Heart left ventricle (tissue), 16 donors: ENCODE results near the gene RLN3. TPM values are rescaled to one million over a fixed set of nuclear protein-coding genes. Genes with fewer than 3 reads are reported as not detected.

Experiments
- ATAC-seq, 4 donors: fragments of 200-7000 bp; cut with Tn5 transposase; one replicate each; pipeline ENCODE4 v1.9.1; 2020 to 2022; ENCODE audit warnings: moderate library complexity in 4 of 4, mild to moderate bottlenecking in 3 of 4, moderate number of reproducible peaks in 1 of 4
- DNase-seq, 5 donors: peaks; one replicate each; pipeline ENCODE4 v3.0.0-alpha.2; 2020
- H3K27ac ChIP-seq, 12 donors: fragments of 200-600 bp; sonication (generic) in 4 of 12; one replicate each; pipeline versions ENCODE4 v1.5.0 to v1.8.0; 2016 to 2022; ENCODE audit warnings: mild to moderate bottlenecking in 2 of 12
- H3K27me3 ChIP-seq, 9 donors: fragments of 200-600 bp; sonication (generic) in 2 of 9; one replicate each; pipeline versions ENCODE4 v1.5.1 to v1.8.0; 2016 to 2022; ENCODE audit warnings: mild to moderate bottlenecking in 3 of 9
- H3K36me3 ChIP-seq, 9 donors: fragments of 200-600 bp; sonication (generic) in 2 of 9; one replicate each; pipeline versions ENCODE4 v1.5.0 to v1.8.0; 2018 to 2022; ENCODE audit warnings: mild to moderate bottlenecking in 2 of 9
- H3K4me1 ChIP-seq, 12 donors: fragments of 200-600 bp; sonication (generic) in 4 of 12; one replicate each; pipeline versions ENCODE4 v1.5.0 to v1.8.0; 2016 to 2022; ENCODE audit warnings: mild to moderate bottlenecking in 3 of 12
- H3K4me3 ChIP-seq, 12 donors: fragments of 200-600 bp; sonication (generic) in 4 of 12; one replicate each; pipeline versions ENCODE4 v1.5.0 to v1.8.0; 2017 to 2022; ENCODE audit warnings: mild to moderate bottlenecking in 9 of 12, moderate library complexity in 4 of 12
- H3K9me3 ChIP-seq, 12 donors: fragments of 200-600 bp; sonication (generic) in 4 of 12; one replicate each; pipeline versions ENCODE4 v1.5.0 to v1.8.0; 2016 to 2022; ENCODE audit warnings: mild to moderate bottlenecking in 1 of 12
- POLR2A ChIP-seq, 2 donors: fragments of 450-650 bp; IDR thresholded peaks; one replicate each; pipeline ENCODE4 v1.6.1; 2017; ENCODE audit warnings: antibody characterized with exemption in 2 of 2, mild to moderate bottlenecking in 2 of 2, moderate library complexity in 2 of 2
- WGBS, 4 donors: extraction: QIAGEN DNeasy Blood & Tissue Kit in 2 of 4; methylation state at CpG; one replicate each; pipeline versions ENCODE4 v1.1.5 to v1.1.7; 2013 to 2018; 5-methylcytosine and 5-hydroxymethylcytosine counted together
- intact Hi-C, 10 donors: fragments of 100-400 bp; cut with DNase I; formaldehyde crosslinking; loops; one replicate each; pipeline versions ENCODE4 v1.11.1 to v1.14.2; 2022
- polyA plus RNA-seq, 2 donors: library from polyadenylated mRNA; stranded (reverse); fragments of 200-250 nt; gene quantifications; one replicate each; pipeline ENCODE4 v1.2.3, GENCODE V29; 2013
- total RNA-seq, 9 donors: library from RNA; depleted of rRNA in 2 of 9; stranded (reverse); fragments of >200 nt in 2 of 9; fragmentation: NEBNext Ultra II Directional in 3 of 9; extraction: Animal tissue kit (Norgen Biotek cat#: 25700) in 3 of 9; gene quantifications; one replicate each; pipeline versions ENCODE4 v1.1.0 to v1.2.4, GENCODE V29; 2016 to 2023
- TF ChIP-seq, protein P1 (sequence below), 12 donors: fragments of 200-600 bp; sonication (generic) in 4 of 12; IDR thresholded peaks; one replicate each; pipeline versions ENCODE4 v1.5.0 to v1.8.0; 2018 to 2022; ENCODE audit warnings: antibody characterized with exemption in 12 of 12, mild to moderate bottlenecking in 5 of 12
- donor health status: ischemic (EF 13 %, LVEDD 7.1; RV severe dilation, severe dysfunction).
- donor health status: healthy with polysubstance abuse.
- donor health status: DM: no; HTN: yes; CAD: no.
- donor health status: DM: no; HTN: no; CAD: no.
- donor health status: ischemic (EF 25% LVEDD 6.9; RV normal size, moderate dysfunction).
- donor health status: ischemic (EF 25% LVEDD 5.7; RV mildly dilated, moderate dysfunction).
- donor health status: healthy.
- donor health status: DM: yes; HTN: yes; CAD: no.
- donor health status: ischemic (EF 35%, LVEDD 5.7; RV mildly dilated, moderate dysfunction).
- donor health status: nonischemic (EF 11% LVEDD 7.7; RV severe dilation, severe dysfunction).
- donor health status: DM: yes; HTN: yes; CAD: no.
- donor health status: PGD.
- donor health status: ischemic (EF 29% LVEDD 5.4; RV normal size, mild dysfunction).
- donor health status: nonischemic (EF 23%, LVEDD 6.1; RV moderate dilation, normal function).

Gene RLN3
- total and polyA plus RNA-seq, 11 donors = not detected

DNA sequence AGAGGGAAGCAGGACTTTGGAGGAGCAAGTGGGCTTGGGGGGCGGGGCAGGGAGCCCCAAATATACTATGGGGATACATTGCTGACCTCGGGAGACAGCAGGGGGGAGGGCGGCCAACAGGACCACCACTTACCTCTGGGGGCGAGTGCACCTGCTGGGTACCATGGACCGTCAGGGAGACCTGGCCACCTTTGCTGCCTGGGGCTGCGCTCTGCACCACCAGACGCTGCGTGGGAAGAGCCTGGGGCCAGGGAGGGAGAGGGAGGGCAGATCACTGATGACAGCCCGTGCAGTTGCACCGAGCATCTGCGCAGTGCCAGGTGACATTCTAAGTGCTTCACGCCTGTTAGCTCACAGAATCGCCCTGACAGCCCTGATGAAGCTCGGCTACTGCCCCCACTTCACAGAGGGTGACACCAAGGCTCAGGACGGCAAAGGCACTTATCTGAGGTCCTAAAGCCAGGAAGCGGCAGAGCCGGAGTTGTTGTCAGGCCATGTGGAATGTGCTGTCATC is 45.9 kb upstream of the RLN3 start:
- 92 to 96% (median 94%) methylated on average over 16 to 17 of the region's 17 CpGs for WGBS, 4 donors
- Histone ChIP-seq H3K27me3 (no peaks in the 10 kb centered on the region), H3K36me3 (peaks cover 0 to 18% (median 7%) of the 10 kb centered on the region in 9 donors), H3K27ac (no peak overlapping the region), H3K4me3 (no peak overlapping the region), H3K4me1 (peaks cover 2 to 48% (median 28%) of the 10 kb centered on the region in 12 donors), H3K9me3 (no peaks in the 10 kb centered on the region)
- ATAC-seq (no peak), DNase-seq (no peak)
- no peak for TF ChIP-seq POLR2A (IDR thresholded peaks at IDR 0.05)
- TF ChIP-seq, protein P1, sequence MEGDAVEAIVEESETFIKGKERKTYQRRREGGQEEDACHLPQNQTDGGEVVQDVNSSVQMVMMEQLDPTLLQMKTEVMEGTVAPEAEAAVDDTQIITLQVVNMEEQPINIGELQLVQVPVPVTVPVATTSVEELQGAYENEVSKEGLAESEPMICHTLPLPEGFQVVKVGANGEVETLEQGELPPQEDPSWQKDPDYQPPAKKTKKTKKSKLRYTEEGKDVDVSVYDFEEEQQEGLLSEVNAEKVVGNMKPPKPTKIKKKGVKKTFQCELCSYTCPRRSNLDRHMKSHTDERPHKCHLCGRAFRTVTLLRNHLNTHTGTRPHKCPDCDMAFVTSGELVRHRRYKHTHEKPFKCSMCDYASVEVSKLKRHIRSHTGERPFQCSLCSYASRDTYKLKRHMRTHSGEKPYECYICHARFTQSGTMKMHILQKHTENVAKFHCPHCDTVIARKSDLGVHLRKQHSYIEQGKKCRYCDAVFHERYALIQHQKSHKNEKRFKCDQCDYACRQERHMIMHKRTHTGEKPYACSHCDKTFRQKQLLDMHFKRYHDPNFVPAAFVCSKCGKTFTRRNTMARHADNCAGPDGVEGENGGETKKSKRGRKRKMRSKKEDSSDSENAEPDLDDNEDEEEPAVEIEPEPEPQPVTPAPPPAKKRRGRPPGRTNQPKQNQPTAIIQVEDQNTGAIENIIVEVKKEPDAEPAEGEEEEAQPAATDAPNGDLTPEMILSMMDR (IDR thresholded peaks at IDR 0.05) = no peak
- intact Hi-C loops = no loop called here

DNA sequence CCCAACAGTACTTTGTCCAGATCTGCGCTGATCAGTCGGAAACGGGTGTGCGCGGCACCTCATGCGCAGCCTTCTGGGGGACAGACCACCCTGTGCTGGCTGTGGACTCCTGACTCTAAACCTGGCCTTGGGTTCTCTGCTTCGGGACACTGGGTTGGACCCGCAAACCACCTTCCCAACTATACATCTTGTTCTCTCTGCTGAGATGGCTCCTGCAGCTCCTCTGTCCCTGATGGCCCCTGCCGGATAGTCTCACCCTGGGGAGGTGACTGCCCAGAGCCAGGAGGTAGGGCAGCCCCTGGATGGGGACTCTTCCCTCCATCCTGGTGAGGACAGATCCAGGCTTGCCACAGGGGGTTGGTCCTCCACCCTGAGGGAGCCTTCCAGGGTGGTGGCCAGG is 45.2 kb upstream of the RLN3 start:
- intact Hi-C loops = no loop called here
- H3K4me1 ChIP-seq = peaks cover 2 to 55% (median 35%) of the 10 kb centered on the region in 12 donors
- no peaks in the 10 kb centered on the region for H3K9me3 ChIP-seq
- ATAC-seq (no peak), DNase-seq (no peak)
- peaks cover 0 to 18% (median 7%) of the 10 kb centered on the region in 9 donors for H3K36me3 ChIP-seq
- H3K4me3 ChIP-seq = no peak overlapping the region
- TF ChIP-seq, protein P1 (IDR thresholded peaks at IDR 0.05) = no peak
- no peak for TF ChIP-seq POLR2A (IDR thresholded peaks at IDR 0.05)
- H3K27ac ChIP-seq = no peak overlapping the region
- no peaks in the 10 kb centered on the region for H3K27me3 ChIP-seq
- 88 to 99% (median 98%) methylated on average over 7 to 9 of the region's 9 CpGs for WGBS, 4 donors

DNA sequence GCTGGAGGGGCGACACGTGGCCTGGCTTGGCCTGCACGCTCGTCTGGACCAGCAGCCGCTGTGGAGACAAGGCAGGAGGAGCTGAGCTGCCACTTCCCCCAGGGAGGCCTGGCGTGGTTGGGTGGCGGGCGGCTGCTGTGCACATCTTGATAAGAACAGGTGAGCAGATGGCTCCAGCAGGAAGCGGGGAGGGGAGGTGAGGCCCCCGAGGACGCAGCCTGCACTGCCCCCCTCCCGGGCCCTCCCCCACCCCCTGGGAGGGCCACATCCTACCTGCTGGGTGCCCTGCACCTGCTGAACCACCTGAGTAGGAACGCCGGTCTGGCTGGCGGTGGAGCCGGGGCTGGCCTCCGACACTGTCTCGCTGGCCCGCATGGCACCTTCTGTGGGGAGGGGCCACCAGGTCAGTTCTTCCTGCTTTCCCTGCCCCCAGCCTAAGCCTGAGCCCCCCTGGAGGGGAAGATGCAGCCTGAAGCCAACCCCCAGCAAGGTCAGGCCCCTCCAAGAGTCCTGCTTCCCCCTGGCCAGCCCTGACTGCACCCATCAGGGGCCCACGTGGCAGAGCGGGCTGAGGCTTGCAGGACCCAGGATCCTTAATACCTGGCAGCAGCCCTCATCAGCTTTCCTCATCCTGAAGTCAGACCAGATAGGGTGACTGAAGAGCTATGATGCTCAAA is 44.6 kb upstream of the RLN3 start:
- H3K4me3 ChIP-seq = no peak overlapping the region
- no peaks in the 10 kb centered on the region for H3K27me3 ChIP-seq
- H3K36me3 ChIP-seq = peaks cover 0 to 18% (median 7%) of the 10 kb centered on the region in 9 donors
- peaks cover 2 to 57% (median 32%) of the 10 kb centered on the region in 12 donors for H3K4me1 ChIP-seq
- no peaks in the 10 kb centered on the region for H3K9me3 ChIP-seq
- intact Hi-C loops = no loop called here
- 90 to 97% (median 91%) methylated on average over 11 to 21 of the region's 21 CpGs for WGBS, 4 donors
- ATAC-seq (no peak), DNase-seq (no peak)
- no peak for TF ChIP-seq POLR2A (IDR thresholded peaks at IDR 0.05)
- TF ChIP-seq, protein P1 (IDR thresholded peaks at IDR 0.05) = no peak
- no peak overlapping the region for H3K27ac ChIP-seq

DNA sequence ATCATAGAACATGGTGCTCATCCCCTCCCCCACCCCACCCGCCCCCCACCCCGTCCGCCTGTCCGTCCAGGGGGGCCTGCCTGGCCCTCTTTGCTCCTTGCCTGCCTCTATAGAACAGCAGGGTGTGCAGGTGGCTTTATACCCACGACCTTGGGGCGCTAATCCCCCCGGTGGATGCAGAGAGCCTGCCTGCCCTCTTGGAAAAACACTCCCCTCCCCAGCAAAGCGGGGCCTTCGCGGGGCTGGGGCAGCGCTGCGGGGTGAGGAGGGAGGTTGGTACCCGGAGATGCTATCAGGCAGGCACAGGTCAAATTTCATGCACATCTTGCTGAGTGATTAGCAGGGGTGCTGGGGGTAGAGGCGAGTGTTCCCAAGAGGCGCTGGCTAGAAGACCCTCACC is 43.8 kb upstream of the RLN3 start:
- H3K4me1 ChIP-seq = peaks cover 2 to 52% (median 28%) of the 10 kb centered on the region in 12 donors
- no peak overlapping the region for H3K4me3 ChIP-seq
- DNase-seq (no peak), ATAC-seq (no peak)
- WGBS, 4 donors = 81 to 95% (median 86%) methylated on average over 8 to 15 of the region's 15 CpGs
- H3K36me3 ChIP-seq = peaks cover 0 to 18% (median 7%) of the 10 kb centered on the region in 9 donors
- H3K27me3 ChIP-seq = no peaks in the 10 kb centered on the region
- intact Hi-C loops = no loop called here
- no peak for TF ChIP-seq POLR2A (IDR thresholded peaks at IDR 0.05)
- TF ChIP-seq, protein P1 (IDR thresholded peaks at IDR 0.05) = no peak
- H3K27ac ChIP-seq = no peak overlapping the region
- H3K9me3 ChIP-seq = no peaks in the 10 kb centered on the region
